Amniotic epithelial cell (primary cell): Measurements from ENCODE around the gene NECTIN1.

Experiments
- DNase-seq: peaks from one replicate; pipeline ENCODE4 v3.0.0-alpha.2; 2010; ENCODE audit warnings: low read depth

Gene NECTIN1

DNA sequence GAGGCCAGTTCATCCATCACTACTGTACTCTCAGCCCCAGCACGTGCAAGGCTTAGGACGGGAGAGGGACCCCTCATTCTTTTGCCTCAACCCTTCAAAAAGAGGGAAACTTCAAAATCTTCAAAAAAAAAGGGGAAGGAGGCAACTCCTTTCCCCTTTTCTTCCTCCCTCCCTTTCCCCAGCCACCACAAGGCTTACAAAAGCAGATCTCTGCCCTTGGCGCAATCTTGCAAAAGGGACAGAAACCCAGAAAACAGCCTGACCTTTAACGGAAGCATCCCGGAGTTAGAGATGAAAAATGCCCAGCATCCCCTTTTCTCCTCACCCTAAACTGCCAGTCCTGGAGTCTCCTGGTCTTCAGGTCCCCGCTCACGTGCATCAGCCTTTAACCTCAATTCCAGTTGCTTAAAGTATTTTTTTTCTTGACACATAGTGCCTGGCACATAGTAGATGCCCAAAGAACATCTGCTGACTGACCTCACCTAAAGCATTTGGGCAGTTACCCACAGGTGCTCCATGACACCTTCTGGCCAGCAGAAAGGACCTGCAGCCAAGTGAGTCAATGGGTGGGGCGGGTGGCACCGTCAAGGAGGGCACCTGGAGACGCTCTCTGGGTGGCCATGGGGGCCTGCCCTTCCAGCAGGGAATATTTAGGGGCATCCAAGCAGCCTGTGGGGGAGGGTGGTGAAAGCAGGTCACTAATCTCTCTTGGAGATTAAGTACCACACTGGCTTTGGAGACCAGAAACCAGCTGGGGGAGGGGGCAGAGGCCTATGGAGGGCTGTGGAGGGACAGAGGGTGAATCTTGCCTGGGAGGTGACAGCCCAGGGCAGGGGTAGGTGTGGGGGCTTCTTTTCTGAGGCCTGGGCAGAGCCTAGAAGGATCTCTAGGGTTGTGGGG, 16.3 kb downstream of the NECTIN1 start:
- DNase-seq = no peak

DNA sequence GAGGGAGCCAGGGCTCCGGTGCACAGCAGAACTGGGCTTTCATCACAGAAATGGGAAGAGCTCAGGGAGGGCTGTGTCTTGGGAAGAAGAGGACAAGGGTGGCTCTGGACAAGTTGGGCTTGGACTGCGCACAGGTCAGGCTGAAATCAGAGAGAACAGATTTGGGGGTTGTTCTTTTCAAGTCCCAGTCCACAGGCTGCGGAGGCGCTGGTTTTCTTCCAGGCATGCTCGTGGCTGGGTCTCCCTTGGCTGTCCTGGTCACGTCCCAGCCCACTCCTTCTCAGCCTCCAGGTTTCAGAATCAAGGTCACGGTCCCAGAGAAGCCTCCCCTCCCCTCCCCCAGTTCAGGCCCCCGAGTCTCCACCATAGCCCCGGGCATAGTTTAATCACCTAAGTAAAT, 17.0 kb downstream of the NECTIN1 start:
- DNase-seq = no peak

DNA sequence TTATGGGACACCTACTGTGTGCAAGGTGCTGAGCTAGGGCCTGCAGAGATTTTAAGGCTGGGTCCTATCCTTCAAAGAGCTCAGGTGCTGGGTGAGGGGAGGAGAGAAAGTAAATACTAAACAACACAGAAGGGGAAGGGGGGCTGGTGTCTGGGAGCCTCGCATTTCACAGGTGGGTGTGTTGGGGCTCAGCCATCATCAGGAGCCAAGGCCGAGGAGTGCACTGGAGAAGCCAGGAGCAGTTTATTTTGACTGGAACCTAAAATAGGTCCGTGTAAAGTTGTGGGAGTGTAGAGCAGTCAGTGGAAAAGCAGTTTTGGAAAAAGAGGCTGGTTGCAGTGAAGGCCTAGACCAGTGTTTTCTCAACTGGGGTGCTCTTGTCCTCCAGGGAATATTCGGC, 17.5 kb downstream of the NECTIN1 start:
- DNase-seq = no peak

DNA sequence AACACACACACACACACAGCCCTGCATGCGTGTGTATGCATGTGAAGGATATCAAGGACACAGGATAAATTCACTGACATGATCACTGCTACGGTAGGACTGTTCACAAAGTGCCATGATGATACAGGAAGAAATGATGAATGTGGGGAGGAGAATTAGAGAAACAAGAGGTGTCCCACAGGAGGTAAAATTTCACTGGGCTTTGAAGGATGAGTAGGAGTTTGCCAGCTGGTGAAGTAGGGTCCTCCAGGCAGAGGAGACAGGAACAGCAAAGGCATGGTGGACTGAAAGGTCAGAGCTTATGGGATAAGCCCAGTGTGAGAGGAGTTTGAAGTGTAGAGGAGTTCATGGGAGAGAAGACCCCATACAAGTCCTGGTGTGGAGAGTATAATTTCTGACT, 18.6 kb downstream of the NECTIN1 start:
- no peak for DNase-seq

DNA sequence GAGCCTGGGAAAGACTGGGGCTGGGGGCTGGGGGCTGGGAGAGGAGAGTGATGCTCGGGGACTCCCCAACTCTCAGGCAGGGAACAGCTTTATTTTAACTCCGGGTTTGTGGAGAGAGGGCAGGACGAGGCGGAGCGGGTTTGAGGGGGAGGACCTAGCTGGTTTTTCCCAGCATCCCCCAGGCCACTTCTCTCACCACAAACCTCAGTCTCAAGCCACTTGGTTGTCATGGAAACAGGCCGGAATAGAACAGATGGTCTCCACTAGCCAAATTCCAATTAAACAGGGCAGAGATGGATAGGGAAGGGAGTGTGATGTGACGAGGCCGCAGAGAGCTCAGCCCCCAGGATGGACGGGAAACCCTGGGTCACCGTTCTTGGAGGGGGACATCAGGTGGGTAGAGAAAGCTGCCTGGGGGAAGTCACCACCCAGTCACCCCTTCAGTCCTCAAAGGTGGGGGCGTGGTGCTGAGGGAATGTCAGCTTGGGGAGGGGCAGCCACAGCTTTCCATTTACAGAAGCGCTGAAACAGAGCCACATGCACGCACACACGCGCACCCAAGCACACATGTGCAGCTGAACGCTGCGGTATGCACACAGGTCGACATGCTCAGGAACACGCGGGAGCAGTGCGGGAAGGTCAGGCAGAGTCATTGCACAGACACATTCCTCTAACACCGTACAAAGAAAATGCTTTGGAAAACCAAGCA, 19.2 kb downstream of the NECTIN1 start:
- peak; percentile 71 for DNase-seq

DNA sequence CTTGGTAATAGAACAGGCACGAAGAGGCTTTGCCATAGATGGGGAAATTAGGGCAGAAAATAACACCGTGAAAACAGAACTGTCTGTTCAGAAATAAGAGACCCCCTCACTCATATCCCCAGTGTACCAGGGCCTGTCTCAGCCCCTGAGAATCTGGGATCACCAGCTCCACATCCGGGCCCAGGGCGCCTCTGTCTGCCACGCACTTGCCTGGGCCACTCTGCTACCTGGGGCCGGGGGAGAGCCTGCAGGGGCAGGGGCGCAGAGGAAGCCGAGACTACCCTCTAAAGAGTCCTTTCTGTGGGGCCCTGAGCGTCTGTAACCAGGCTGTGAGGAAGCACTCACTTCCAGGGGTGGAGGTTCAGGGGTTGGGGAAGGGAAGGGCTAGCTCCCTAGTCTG, 19.8 kb downstream of the NECTIN1 start:
- DNase-seq = no peak

DNA sequence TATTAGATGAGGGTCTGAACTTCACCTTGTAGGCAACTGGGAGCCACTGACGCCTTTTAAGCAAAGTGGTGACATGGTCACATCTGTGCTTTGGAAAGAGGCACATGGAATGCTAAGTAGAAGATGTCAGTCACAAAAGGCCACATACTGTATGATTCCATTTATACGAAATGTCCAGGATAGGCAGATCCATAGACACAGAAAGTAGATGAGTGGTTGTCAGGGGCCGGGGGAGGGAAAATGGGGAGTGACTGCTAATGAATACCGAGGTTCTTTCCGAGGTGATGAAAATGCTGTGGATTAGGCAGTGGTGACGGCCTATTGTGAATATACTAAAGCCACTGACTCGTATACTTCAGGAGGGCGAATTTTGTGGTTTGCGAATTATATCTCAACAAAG, 20.6 kb downstream of the NECTIN1 start:
- DNase-seq = no peak

DNA sequence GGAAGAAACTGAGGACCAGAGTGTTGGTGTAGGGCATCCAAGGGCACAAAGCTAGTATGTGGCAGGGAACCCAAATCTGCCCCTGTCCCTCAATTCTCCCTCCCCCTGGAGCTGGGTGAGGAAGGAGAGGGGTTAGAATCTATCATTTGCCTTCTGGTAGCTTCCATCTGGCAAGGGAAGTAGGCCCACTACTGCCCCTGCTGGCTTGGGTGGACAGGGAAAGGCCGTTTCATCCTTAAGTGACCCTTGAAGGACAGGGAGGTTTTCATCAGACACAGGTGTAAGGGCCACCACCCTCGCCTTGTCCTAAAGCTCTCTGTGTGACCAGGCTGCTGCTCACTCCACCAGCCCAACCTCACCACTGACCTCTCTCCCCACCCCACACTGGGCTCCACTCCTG, 22.1 kb downstream of the NECTIN1 start:
- no peak for DNase-seq

DNA sequence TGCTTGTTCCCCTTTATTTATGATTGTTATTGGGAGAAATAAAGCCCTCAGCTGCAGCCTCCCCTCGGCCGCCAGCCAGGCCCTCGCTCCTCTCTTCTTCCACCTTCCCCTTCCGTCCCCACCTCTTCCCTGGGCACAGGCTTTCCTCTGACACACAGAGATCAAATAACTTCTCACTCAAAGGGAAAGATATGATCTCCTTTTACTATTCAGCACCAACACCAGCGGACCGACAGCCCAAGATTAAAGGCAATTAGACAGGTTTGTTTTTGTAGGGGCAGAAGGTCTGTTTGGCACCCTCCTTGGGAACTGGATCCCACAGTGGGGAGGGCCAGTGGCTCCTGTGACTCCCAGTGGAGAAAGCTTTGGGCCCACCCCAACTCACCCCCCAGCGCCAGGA, 23.0 kb downstream of the NECTIN1 start:
- no peak for DNase-seq

DNA sequence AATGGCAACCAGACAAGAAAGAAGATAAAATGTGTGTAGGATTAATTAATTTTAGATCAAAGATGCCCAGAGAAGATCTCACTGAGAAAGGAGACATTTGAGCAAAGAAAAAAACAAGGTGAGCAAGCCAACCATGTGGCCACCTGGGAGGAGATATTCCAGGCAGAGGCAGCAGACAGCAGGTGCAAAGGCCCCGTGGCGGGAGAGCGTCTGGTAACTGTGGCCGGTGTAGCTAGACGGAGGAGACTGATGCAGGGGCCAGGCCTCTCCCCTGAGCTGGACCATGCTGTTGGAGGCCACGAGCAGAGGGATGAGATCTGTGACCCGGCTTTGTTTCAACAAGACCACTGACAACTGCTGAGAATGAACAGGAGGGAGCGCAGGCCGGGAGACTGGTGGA, 23.6 kb downstream of the NECTIN1 start:
- no peak for DNase-seq

DNA sequence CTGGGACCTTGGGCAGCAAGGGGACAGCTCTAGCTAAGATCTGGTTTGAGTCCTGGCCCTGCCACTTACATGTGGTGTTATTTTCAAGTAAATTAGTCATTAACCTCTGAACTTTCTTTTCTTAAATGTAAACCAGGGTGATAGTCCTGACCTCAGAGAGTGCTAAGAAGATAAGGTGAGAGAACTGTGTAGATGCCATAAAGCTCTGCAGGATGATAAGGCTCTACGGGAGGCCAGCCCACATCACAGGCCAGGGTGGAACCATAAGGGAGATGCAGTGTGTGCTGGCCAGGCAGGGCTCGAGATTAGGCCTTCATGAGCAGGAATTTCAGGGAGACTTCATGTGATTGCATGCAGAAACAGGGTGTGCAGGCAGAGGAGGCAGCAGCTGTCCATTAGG, 24.2 kb downstream of the NECTIN1 start:
- DNase-seq = peak; percentile 23

DNA sequence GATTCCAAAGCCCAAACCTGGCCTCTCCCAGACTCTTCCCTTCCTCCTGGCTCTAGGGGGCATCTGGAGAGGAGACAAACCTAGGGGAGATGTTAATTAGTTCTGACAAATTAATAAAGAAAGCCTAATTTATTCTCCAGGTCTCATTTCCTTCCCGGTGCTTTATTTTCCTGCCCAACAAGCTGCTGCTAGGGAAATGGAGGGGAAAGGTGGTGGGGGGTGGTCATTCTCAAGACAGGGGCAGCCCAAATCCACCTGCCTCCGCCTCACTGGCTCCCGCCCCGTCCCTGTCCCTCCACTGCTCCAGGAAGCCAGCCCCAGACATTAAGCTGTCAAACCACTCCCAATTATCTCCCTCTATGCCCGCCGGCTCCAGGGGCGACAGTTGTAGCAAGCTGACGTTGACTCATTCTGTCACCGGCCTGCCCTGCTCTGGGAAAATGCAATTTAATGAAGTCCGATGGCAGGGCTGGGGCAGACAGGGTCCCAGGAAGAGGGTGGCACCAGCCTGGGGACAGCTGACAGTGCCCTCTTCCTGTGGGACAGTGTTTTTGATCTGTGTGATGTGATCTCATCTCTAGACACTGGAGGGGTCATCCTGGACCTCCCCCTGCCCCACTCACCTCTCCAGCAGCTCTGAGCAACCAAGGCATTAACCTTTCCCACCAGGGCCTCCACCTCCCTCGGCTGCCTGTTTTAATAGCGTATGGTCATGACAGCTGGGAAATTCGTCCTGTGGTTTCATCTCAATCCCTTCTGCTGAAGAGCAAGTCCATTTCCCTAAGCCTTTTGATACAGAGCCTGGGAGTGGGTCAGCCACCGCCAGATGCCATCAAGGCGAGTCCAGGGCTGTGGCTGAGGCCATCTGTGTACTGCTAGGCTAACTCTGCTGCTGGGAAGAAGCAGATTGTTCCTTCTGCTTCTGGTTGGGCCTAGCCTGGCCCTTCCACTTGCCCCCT, 27.1 kb downstream of the NECTIN1 start:
- DNase-seq = peak; percentile 27

DNA sequence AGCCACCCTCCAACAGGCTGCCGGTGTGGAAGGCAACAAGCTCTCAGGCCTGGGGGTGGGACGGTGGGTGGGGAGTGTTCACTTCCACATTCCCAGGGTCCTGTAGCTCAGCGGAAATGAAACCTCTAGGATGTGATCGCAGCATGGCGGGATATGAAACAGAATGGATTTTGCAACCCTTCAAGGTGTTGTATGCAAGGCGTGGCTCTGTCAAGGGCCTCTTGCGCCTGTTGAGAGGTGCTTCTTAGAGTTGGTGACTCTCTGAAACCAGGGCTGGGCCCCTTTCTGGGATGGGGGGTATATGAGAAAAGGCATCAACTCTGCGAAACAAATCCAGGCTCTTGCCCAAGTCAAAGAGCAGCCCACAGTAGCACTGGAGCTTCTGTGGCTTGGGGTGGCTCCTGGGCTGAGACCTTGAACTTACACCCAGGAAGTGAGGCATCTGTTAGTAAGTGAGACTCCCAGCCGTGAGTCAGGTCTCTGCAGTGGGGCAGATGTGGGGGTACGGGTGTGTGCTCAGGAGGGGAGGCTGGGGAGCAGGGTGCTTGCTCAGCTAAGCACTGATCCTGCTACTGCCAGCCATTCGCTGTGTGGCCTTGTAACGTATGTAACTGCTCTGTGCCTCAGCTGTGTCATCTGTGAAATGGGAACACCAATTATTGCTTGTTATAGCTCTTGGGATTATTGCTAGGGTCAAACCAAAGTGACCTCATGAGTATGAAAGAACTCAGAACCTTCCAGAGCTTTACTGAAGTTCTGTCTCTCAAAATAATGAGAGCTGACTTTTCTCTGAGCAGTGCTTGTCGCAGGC, 28.3 kb downstream of the NECTIN1 start:
- peak; percentile 5 for DNase-seq

DNA sequence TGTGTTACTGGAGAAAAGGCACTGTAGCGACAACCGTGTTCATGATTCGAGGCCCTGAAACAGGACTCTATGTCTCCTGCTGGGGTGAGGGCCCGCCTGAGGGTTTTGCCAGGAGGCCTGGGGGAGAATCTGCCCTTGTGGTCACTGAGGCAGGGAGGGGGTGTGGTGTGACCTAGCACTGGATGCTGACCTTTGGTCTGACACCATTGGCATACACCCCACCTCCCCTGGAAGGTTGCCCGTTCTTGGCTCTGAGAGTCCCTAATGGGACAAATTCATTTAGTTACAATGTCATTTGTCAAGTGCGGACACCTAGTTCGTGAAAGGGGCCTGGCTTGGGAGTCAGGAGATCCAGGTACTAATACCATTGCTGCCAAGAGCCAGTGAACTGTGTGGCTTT, 29.0 kb downstream of the NECTIN1 start:
- DNase-seq = no peak

DNA sequence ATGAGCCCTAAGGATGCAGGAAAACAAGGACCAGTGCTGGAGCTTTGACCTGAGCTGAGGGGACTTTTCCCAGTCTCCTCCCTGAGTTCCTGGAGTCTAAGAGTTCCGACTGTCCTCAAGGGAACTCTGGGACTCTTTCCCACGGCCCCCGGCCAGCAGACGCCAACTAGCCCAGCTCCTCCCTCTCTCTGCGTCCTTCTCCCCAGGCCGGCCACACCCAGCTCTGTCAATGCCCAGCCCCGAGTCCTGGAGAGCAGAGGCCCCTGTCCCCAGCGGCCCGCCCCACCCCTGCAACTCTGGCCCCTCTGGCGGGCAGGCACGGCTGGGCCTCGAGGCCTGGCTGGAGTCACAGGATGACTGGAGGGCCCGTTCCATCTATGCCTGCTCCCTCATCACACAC, 29.8 kb downstream of the NECTIN1 start:
- DNase-seq = no peak

DNA sequence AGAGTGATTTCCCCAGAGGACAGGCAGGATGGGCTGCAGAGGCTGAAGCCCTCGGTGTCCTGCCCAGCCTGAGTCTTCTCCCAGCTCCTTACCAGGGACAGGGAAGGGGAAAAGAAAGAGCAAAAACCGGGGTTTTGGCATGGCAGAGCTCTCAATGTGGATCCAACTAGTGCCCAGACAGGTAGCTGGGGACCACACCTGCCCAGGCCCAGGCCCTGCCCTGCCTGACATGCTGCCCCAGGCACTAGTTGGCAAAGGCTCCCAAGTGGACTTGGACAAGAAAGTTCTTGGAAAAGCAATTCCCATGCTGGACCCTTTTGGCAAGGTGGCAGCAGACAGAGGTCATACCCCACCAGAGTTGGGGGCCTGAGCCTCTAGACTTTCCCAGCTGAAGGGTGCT, 31.1 kb downstream of the NECTIN1 start:
- no peak for DNase-seq

DNA sequence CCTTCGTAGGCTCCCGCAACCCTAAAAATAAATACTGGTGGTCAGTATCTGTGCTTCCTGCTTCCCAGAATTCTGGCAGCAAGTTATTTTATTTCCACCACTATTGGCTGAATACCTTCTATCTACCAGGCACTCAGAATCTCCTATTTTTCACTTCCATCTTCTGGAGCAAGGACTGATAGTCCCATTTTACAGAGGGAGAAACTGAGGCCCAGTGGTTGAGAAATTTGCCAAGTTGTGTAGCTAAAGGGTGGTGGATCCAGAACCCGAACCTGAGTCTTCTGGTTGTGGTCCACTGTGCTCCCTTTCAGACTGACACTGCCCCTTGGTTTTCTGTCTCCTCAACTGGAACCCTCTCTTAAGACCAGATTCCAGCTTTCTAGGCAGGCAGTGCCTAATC, 31.6 kb downstream of the NECTIN1 start:
- DNase-seq = no peak

DNA sequence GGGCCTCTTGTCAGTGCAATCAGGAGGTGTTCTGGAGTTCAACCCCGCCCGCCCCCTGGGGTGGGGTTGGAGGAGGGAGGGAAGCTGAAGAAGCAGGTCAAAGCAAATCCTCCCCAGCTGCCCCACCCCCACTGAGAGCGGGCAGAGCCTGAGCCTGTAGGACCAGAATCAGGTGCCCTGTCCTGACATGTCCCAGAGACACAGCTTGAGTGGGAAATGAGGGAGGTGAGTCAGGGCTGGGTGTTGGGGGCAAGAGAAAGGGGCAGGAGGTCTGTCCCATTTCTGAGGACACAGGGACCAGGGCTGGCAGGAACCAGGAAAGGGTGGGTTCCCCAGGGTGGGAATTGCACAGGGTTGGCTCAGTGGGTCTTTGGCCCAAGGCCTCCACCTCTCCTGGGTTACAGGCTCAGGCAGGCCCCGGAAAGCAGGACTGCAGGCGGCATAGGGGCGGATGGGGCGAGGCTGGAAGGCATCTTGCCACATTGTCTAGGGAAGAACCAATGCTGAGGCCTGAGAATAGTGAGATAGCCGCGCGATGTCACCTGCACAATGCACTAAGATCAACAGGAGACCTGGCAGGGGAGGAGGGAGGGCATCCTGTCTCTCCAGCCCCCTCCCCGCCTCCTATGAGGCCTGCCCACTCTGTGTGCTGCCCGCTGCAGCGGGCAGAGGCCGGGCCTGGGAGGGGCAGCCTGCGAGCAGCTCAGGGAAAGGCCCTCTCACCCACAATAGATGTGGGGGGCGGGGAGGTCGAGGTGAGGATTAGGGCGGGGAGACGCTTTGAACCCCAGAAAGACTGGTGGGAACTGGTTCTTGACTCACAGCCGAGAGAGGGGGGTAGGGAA, 32.4 kb downstream of the NECTIN1 start:
- no peak for DNase-seq

DNA sequence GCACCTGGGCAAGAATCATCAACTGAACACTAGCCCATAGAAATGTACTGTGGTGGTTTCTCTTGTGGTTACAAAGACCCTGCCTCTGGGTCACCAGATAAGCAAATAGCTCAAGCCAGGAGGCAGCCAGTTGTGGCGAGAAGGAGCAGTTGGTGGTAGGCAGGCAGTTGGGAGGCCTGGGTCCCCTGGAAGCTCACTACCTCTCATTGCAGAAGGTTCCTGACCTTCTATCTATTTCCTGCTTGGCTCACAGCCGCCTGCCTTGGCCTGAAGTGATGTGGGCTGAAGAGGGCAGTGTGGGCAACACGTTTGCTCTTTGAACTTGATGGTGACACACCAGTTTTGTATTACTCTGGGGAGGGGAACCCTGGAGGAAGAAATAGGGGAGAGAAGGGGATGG, 34.7 kb downstream of the NECTIN1 start:
- peak; percentile 9 for DNase-seq

DNA sequence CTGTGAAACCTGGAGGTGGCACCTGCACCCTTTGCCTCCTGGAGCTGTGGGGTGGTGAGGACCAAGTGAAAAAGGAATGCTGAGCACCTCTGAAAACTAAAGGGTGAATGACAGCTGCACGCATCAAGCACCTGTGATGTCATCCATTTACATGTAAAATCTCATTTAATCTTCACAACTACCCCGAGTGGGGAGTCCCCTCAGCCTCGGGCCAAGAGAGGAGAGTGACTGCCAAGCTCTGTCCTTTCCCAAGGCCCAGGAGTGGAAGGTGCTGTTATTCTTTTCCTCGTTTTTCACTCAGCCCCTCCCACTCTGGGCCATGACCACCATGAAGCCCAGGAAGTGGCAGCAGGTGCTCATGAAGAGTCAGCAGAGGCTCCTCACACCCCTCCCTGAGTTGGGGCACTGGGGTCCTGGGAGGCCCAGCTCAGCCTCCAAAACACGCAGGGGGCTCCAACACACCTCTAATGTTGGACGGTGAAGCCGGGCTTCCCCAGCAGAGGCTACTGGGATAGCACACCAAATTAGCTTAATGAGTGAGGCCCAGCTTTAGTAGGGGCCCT, 35.7 kb downstream of the NECTIN1 start:
- no peak for DNase-seq

DNA sequence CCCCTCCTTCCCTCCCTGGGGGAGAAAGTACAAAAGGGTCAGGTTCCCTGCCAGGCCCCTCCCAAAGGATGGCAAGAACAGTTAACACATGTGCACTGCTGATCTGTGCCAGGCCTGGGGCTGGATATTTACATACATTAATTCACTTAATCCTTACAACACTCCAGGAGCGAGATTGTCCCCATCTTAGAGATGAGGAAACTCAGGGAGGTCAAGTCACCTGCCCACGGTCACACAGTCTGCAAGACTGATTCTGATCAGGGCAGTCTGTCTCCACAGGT, 36.5 kb downstream of the NECTIN1 start:
- no peak for DNase-seq
